HS-27A (cell line): ENCODE results near the gene GLO1.

Experiments
- DNase-seq: peaks from one replicate; pipeline ENCODE4 v3.0.0-alpha.2; 2012; ENCODE audit warnings: low read depth, missing footprints

GLO1 gene

GRCh38 chr6:38702558-38703397, at the start of gene GLO1:
GLO1 (minus strand) TSS chr6:38703145; CDS start chr6:38703054, 91 bp downstream.
- DNase-seq = peak; percentile 97

- DNase-seq = no peak
Measured at GRCh38 chr6:38750968-38751615, 48.1 kb upstream of the GLO1 start.

GRCh38 chr6:38749473-38749872, 46.5 kb upstream of the GLO1 start:
- no peak for DNase-seq

- DNase-seq = no peak
Measured at GRCh38 chr6:38739532-38739931, 36.6 kb upstream of the GLO1 start.

GRCh38 chr6:38738261-38738660, 35.3 kb upstream of the GLO1 start:
- DNase-seq = no peak

GRCh38 chr6:38736951-38737350, 34.0 kb upstream of the GLO1 start:
- DNase-seq = no peak

GRCh38 chr6:38730140-38730862, 27.4 kb upstream of the GLO1 start:
- DNase-seq = no peak

GRCh38 chr6:38728203-38728602, 25.3 kb upstream of the GLO1 start:
- DNase-seq = no peak

GRCh38 chr6:38725414-38726183, 22.7 kb upstream of the GLO1 start:
- peak; percentile 15 for DNase-seq

GRCh38 chr6:38724343-38724742, 21.4 kb upstream of the GLO1 start:
- DNase-seq = no peak

- no peak for DNase-seq
Measured at GRCh38 chr6:38723783-38724182, 20.8 kb upstream of the GLO1 start.

- DNase-seq = no peak
Measured at GRCh38 chr6:38722727-38723334, 19.9 kb upstream of the GLO1 start.

- DNase-seq = no peak
Measured at GRCh38 chr6:38722038-38722437, 19.1 kb upstream of the GLO1 start.

GRCh38 chr6:38720295-38720694, 17.4 kb upstream of the GLO1 start:
- DNase-seq = no peak

- DNase-seq = no peak
Measured at GRCh38 chr6:38719358-38719757, 16.4 kb upstream of the GLO1 start.

- no peak for DNase-seq
Measured at GRCh38 chr6:38716825-38717224, 13.9 kb upstream of the GLO1 start.

- no peak for DNase-seq
Measured at GRCh38 chr6:38715016-38715689, 12.2 kb upstream of the GLO1 start, which contains the start of gene DNAH8. DNAH8 (plus strand) TSS chr6:38715311; CDS start chr6:38722810, 7,499 bp downstream.

- no peak for DNase-seq
Measured at GRCh38 chr6:38714239-38715015, 11.5 kb upstream of the GLO1 start.

- DNase-seq = no peak
Measured at GRCh38 chr6:38713812-38714211, 10.9 kb upstream of the GLO1 start.

- no peak for DNase-seq
Measured at GRCh38 chr6:38708496-38708895, 5.6 kb upstream of the GLO1 start.
